Measurements from ENCODE around the gene ASPA.
A peak's percentile ranks its signal among the peaks of the same experiment; 100 is the strongest.
"Not testable (repeated sequence)": the region's sequence is repeated elsewhere in the genome, so short reads cannot be mapped to it uniquely, and the experiment has no call there.

Gene ASPA

GRCh38 chr17:3475812-3476610 is at the start of gene ASPA:
TSS of gene ASPA (plus strand) at chr17:3475997. CDS start at chr17:3476160, 163 bp downstream.
- H3K27ac Mint-ChIP-seq, result no peak within 1 kb of the TSS
- peaks cover 10% of the 10 kb centered on the region for H3K27me3 Mint-ChIP-seq (ENCODE audit: low read depth, poor library complexity)
- no peak within 1 kb of the TSS for H3K4me3 Mint-ChIP-seq
- H3K9me3 Mint-ChIP-seq, result no peaks in the 10 kb centered on the region
- TF ChIP-seq CTCF (IDR thresholded peaks at IDR 0.05), result no peak
- H3K36me3 Mint-ChIP-seq (ENCODE audit: low read depth), result no peaks in the 10 kb centered on the region
- DNase-seq, result no peak
- H3K4me1 Mint-ChIP-seq, result no peaks in the 10 kb centered on the region

- peak; percentile 58 for DNase-seq
These were observed 42.6 kb upstream of the ASPA start for GRCh38 chr17:3433215-3433614.

GRCh38 chr17:3433741-3434140 is 42.1 kb upstream of the ASPA start, which contains the start of gene OR1E2:
TSS of gene OR1E2 (minus strand) at chr17:3433841. CDS start at chr17:3433841, 0 bp downstream.
- H3K27me3 Mint-ChIP-seq (ENCODE audit: low read depth, poor library complexity), result peaks cover 10% of the 10 kb centered on the region
- H3K4me1 Mint-ChIP-seq, result no peaks in the 10 kb centered on the region
- no peak within 1 kb of the TSS for H3K27ac Mint-ChIP-seq
- no peak for DNase-seq
- no peaks in the 10 kb centered on the region for H3K36me3 Mint-ChIP-seq (ENCODE audit: low read depth)
- no peak for TF ChIP-seq CTCF (IDR thresholded peaks at IDR 0.05)
- no peak within 1 kb of the TSS for H3K4me3 Mint-ChIP-seq
- H3K9me3 Mint-ChIP-seq, result peaks cover 26% of the 10 kb centered on the region

More at GRCh38 chr17:3433215-3433614, 42.6 kb upstream of the ASPA start:
- not testable (repeated sequence) for H3K27ac Mint-ChIP-seq; H3K4me1 Mint-ChIP-seq; H3K36me3 Mint-ChIP-seq (ENCODE audit: low read depth); H3K4me3 Mint-ChIP-seq
- Mint-ChIP-seq H3K9me3 (peaks cover 32% of the 10 kb centered on the region), H3K27me3 (ENCODE audit: low read depth, poor library complexity) (peaks cover 14% of the 10 kb centered on the region)

- no peak for DNase-seq
- H3K36me3 Mint-ChIP-seq (ENCODE audit: low read depth), result no peaks in the 10 kb centered on the region
- H3K27ac Mint-ChIP-seq, result no peak overlapping the region
- H3K4me3 Mint-ChIP-seq, result no peak overlapping the region
- peaks cover 21% of the 10 kb centered on the region for H3K27me3 Mint-ChIP-seq (ENCODE audit: low read depth, poor library complexity)
- no peaks in the 10 kb centered on the region for H3K4me1 Mint-ChIP-seq
- H3K9me3 Mint-ChIP-seq, result peaks cover 3% of the 10 kb centered on the region
- TF ChIP-seq CTCF (IDR thresholded peaks at IDR 0.05), result no peak
These were observed 37.4 kb upstream of the ASPA start for GRCh38 chr17:3438368-3438767.

- no peak for TF ChIP-seq CTCF (IDR thresholded peaks at IDR 0.05)
- H3K27me3 Mint-ChIP-seq (ENCODE audit: low read depth, poor library complexity), result peaks cover 19% of the 10 kb centered on the region
- no peak overlapping the region for H3K4me3 Mint-ChIP-seq
These were observed 35.3 kb upstream of the ASPA start for GRCh38 chr17:3440451-3440850.

GRCh38 chr17:3447625-3448024 is 28.2 kb upstream of the ASPA start:
- H3K36me3 Mint-ChIP-seq (ENCODE audit: low read depth), result no peaks in the 10 kb centered on the region
- no peaks in the 10 kb centered on the region for H3K4me1 Mint-ChIP-seq
- peaks cover 9% of the 10 kb centered on the region for H3K27me3 Mint-ChIP-seq (ENCODE audit: low read depth, poor library complexity)
- no peaks in the 10 kb centered on the region for H3K9me3 Mint-ChIP-seq
- no peak for DNase-seq
- no peak overlapping the region for H3K27ac Mint-ChIP-seq
- no peak for TF ChIP-seq CTCF (IDR thresholded peaks at IDR 0.05)
- H3K4me3 Mint-ChIP-seq, result no peak overlapping the region

More at GRCh38 chr17:3440451-3440850, 35.3 kb upstream of the ASPA start:
- no peaks in the 10 kb centered on the region for H3K4me1 Mint-ChIP-seq
- peaks cover 3% of the 10 kb centered on the region for H3K9me3 Mint-ChIP-seq
- DNase-seq, result no peak
- H3K36me3 Mint-ChIP-seq (ENCODE audit: low read depth), result no peaks in the 10 kb centered on the region
- H3K27ac Mint-ChIP-seq, result no peak overlapping the region
